Measurements from ENCODE around the gene FAM200C. TPM values are rescaled to one million over a fixed set of nuclear protein-coding genes. Genes with fewer than 3 reads are reported as not detected.

FAM200C gene
- total and polyA plus RNA-seq, 9 of the 15 experiments (the other 6 are each of a cell fraction or from before 2014, with no cell fraction given): 1.3 to 7.0 (median 1.8) TPM

- TF ChIP-seq JUNB (CRISPR knock-in tag; conservative IDR thresholded peaks at IDR 0.05) (no peak), GABPB1 (CRISPR knock-in tag; IDR thresholded peaks at IDR 0.05) (peak; percentile 50; the same call in 1 of the 2 replicates), CTCF (IDR thresholded peaks at IDR 0.05 in 2 of 3, conservative IDR thresholded peaks at IDR 0.05 in 1 of 3; ENCODE audit: insufficient read depth in 2 of 3, low read depth in 1 of 3, low read length in 3 of 3) (no peak), LCOR (CRISPR knock-in tag; IDR thresholded peaks at IDR 0.05) (peak; percentile 57), DMBX1 (CRISPR knock-in tag; IDR thresholded peaks at IDR 0.05; ENCODE audit: borderline replicate concordance) (0 out of 2 replicates have a peak, but pooled peaks have one; percentile 24), ZNF121 (CRISPR knock-in tag; conservative IDR thresholded peaks at IDR 0.05) (no peak), PRMT5 (CRISPR knock-in tag; IDR thresholded peaks at IDR 0.05) (no peak), SUPT5H (IDR thresholded peaks at IDR 0.05) (peak; percentile 94), ZNF282 (CRISPR knock-in tag; IDR thresholded peaks at IDR 0.05) (no peak), FOXP4 (CRISPR knock-in tag; IDR thresholded peaks at IDR 0.05; ENCODE audit: borderline replicate concordance) (no peak), TFE3 (CRISPR knock-in tag; IDR thresholded peaks at IDR 0.05) (no peak), STAT5A (IDR thresholded peaks at IDR 0.05; ENCODE audit: borderline replicate concordance, low read length) (peak; percentile 32; the same call in 1 of the 2 replicates), ZNF584 (CRISPR knock-in tag; IDR thresholded peaks at IDR 0.05; ENCODE audit: low read depth) (no peak), ZNF79 (CRISPR knock-in tag; IDR thresholded peaks at IDR 0.05; ENCODE audit: low read depth) (no peak), CEBPB (tag; IDR thresholded peaks at IDR 0.05) (no peak), ZNF507 (tag; conservative IDR thresholded peaks at IDR 0.05) (no peak), ZNF717 (CRISPR knock-in tag; IDR thresholded peaks at IDR 0.05) (no peak), RB1 (IDR thresholded peaks at IDR 0.05; ENCODE audit: low read depth) (peak; percentile 79), EHMT2 (IDR thresholded peaks at IDR 0.05) (no peak), HDAC8 (tag; IDR thresholded peaks at IDR 0.05) (no peak), MITF (IDR thresholded peaks at IDR 0.05) (no peak), TBL1XR1 (IDR thresholded peaks at IDR 0.05; ENCODE audit: low read length in 2 of 2) (peak in 1 of 2 experiments; percentile 54; a peak in 1 of 4 replicates)
Observed at GRCh38 chr5:160399402-160400353, at the start of gene FAM200C (continued).

Measured in K562 (cell line).